HG03159 (cell line): ENCODE data around the gene ACSF2.
"Not testable (repeated sequence)": the region's sequence is repeated elsewhere in the genome, so short reads cannot be mapped to it uniquely, and the experiment has no call there.

Source experiments
- ATAC-seq: cut with Tn5 transposase; IDR thresholded peaks from one replicate; pipeline ENCODE4 v1.9.1; 2021; ENCODE audit warnings: mild to moderate bottlenecking, moderate library complexity; ENCODE audit not compliant: unreplicated experiment

The ACSF2 gene, protein sequence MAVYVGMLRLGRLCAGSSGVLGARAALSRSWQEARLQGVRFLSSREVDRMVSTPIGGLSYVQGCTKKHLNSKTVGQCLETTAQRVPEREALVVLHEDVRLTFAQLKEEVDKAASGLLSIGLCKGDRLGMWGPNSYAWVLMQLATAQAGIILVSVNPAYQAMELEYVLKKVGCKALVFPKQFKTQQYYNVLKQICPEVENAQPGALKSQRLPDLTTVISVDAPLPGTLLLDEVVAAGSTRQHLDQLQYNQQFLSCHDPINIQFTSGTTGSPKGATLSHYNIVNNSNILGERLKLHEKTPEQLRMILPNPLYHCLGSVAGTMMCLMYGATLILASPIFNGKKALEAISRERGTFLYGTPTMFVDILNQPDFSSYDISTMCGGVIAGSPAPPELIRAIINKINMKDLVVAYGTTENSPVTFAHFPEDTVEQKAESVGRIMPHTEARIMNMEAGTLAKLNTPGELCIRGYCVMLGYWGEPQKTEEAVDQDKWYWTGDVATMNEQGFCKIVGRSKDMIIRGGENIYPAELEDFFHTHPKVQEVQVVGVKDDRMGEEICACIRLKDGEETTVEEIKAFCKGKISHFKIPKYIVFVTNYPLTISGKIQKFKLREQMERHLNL

DNA sequence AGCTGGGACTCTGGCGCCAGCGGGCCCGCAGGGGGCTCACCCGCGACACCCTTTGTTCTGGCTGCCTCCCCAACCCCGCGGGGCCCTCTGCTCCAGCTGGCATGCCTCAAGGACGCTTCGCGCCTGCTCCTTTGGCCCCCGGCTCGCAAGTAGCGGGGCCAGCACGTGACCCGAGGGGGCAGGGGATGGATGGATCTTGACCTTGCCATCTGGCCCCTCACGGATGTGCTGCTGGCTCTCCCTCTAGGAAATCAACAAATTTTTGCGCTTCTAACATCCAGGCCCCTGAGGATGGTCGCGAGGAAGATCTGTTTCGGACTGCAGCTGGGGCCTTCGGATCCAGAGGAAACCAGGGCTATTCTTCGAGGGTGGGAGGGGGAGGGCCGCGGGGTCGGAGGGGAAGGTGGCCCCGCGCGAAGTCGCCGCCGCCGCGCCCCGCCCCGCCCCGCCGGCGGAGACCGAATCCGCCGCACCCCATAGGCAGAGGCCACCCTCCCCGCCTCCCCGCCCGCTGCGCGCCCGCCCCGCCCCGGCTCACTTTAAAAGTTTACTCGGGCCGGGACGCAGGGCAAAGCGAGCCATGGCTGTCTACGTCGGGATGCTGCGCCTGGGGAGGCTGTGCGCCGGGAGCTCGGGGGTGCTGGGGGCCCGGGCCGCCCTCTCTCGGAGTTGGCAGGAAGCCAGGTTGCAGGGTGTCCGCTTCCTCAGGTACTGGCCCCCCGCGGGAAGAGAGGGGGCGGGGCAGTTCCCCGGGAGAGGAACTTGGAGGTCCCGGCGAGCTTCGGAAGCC is at the start of gene ACSF2:
ACSF2 (plus strand) TSS at position 537 of the 790 bp plus-strand sequence; CDS start at position 581, 44 bp downstream.
- ATAC-seq: peak; percentile 42

DNA sequence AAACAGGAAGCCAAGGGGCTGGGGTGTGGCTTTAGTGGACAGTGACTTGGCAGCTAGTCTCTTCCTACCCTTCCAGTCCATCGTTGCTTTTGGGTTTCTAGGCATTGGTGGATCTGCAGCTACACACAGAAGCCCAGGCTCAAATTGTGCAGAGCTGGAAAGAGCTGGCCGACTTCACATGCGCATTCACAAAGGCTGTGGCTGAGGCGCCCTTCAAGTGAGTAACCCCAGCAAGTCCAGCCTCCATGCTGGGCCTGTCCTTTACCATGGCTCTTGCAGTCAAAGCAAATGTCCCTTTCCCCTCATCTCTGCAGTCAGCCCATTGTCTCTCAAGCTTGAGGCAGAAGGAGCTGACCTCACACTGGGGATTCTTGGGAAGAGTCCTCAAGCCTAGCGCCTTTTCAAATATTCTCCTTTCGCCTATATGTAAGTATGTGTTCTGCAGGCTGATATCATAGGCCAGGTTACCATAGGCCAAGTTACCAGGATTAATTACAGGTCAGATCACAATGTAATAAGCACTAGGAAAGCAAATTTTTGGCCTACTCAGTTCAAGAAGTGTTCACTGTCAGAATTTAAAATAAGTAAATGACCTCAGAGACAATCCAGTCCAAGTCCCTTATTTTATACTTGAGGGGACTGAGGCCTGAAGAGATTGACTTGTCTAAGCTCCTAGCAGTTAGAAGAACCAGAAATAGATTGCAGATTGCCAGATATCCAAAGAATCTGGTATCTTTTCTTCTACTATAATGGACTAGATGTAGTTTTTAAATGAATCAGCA is 46.5 kb upstream of the ACSF2 start:
- ATAC-seq: no peak

DNA sequence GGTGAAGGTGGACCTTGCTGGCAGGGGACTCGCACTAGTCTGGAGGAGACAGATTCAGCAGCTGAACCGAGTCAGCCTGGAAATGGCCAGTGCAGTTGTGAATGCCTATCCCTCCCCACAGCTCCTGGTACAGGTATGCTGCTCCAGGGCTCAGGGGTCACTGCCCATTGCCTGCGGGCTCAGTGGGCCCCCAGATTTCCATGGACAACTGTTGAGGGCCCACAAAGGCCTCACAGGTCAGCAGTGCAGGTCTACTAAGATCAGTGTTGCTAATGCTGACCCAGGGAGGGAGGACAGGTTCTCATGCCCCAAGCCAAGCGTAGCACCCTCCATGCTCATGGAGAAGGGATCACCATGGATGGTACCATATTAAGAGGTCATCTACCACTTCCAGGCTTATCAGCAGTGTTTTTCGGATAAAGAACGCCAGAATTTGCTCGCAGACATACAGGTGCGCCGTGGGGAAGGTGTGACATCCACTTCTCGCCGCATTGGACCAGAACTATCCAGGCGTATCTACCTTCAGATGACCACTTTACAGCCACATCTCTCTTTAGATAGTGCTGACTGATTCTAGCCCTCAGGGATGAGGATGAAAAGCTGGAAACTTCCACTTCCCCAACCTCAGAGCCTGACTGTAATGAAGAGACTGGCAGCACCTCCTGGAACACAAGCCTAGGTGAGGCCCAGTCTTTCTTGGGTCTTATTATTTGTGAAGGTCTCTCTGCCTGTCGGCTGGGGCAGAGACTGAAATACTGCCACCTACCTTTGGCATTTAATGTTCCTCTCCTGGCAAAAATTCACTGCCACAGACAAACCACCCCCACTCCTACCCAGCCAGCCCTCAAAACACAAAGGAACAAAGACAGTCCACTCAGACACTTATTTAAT is 45.4 kb upstream of the ACSF2 start:
- no peak for ATAC-seq

DNA sequence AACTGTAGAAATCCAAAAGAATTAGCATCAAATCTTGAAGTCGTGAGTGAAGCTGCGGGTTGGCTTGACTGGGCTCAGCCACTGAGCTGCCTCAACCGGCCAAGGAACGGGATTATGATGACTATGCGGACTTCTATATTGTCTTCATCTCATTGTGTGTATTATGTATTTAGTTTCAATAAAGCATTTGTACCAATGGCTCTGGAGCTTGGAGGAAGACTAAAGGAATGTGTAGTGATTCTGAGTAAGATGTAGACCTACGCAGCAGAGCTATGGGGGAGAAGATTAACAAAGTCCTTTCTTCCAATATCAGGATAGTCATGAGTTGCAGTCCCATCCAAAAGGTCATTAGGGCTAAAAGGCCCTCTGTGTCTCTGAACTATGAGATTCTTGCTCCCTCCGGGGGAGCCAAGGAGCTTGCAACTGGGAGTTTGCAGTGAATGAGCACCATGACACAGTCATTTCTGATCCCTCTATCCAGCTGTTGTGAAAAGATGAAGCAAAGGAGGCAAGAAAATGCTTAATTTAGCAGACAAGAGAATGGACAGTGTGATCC is 44.7 kb upstream of the ACSF2 start:
- no peak for ATAC-seq

DNA sequence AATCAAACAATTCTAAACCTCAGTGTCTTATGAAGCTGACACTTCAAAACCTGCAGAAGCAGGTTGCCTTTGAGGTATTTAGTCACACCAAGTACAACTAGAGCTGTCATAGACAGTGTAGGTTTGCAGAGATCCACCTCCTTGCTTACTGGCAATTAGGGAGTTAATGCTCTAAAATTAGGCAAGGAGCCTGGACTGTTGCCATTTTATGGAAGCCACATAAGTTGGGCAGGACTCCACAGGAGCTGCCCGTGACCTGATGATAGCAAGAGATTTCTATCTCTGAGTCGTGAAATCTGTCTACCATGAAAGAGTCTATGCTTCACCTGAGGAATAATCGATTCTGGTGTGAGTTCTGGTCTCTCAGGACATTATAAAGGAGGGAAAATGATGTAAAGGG is 44.1 kb upstream of the ACSF2 start:
- no peak for ATAC-seq

DNA sequence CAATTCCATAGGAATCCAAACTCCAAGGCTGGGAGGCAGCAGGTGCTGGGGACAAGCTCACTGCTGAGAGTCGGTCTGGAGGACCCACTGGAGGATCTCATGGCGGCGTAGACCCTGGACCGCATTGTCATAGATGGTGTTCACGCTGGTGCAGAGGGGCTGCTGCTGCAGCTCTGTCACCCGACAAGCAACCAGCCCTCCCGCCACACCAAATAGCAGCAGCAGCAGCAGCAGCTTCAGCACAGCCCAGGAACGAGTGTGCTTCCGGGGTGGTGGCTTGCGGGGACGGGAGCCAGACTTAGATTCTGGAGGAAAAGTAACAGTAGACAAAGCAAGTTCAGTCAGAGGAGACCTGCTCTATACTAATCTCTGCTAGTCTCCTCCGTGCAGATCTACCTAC is 43.1 kb upstream of the ACSF2 start:
- no peak for ATAC-seq

DNA sequence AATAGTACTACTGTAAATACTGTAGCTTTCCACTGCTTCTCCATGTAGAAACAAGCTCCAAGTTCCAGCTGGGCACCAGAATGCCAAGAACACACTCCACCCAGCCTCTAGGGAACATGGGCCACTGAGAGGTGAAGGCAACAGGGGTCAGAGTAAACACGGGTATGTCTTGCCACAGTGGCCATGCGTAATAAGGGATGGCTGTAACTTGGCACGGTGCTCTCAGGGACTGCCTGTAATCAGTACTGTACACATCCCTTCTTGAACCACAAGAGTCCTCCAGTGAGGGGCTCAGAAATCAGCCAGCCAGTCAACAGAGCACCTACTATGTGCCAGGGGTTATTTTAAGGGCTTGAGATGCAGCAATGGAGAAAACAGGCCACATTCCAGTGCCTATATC is 39.5 kb upstream of the ACSF2 start:
- no peak for ATAC-seq

DNA sequence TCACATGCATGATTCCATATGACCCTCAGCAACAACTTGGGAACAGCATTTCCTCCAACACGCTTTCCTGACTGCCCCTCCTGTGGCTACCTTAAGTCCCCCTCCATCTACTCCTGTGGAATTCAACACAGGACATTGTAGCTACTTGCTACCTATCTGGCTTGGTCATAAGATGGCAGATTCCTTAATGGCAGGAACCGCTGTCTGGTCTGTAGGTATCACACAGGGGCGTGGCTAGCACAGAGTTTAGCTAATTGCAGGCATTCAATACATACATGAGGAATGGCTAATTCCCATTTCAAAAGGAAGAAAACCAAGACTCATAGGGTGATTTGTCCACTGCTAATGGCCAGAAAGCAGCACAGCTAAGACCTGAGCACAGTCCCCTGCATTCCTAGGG is 37.3 kb upstream of the ACSF2 start:
- ATAC-seq: no peak

DNA sequence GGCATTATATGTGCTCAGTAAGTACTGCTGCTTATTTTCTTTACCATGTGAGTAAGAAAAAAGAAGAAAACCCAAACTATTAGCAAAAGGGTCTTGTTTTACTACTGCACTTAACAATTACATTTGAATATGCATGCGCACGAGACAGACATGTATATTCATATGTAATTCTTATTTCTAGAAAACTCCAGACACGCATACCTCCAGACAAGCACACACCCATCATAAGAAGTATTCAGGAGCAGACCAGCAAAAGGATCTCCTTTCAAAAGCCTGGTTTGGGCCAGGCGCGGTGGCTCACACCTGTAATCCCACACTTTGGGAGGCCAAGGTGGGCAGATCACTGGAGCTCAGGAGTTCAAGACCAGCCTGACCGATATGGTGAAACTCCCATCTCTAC is 36.5 kb upstream of the ACSF2 start:
- no peak for ATAC-seq

DNA sequence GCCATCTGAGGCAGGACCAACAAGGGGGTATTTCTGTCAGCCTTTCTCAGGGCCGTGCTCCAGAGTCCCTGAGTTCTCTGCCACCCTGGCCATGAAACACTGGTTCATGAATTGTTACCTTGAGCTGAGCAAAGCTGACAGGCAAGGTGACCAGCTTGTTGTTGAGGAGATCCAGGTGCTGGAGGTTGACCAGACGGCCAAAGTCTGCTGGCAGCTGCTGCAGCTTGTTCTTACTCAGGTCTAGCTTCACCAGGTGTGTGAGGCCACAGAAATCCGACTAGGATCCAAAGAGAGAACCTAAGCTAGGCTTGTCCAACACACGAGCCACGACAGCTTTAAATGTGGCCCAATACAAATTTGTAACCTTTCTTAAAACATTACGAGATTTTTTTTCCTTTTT is 33.4 kb upstream of the ACSF2 start:
- ATAC-seq: no peak

DNA sequence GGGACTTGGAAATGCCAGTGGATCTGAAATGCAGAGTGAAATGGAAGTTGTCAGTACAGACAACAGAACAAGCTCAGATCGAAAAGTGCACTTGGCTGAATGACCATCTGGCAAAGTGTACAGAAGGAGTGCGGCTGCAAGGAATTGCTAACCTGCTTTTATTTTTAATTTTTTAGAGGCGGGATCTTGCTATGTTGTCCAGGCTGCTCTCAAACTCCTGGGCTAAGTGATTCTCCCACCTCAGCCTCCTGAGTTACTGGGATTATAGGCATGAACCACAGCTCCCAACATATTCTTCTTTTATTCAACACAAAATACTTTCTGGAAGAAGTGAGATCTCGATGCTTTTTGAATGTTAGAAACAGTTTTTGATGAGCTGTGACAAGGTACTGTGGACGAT is 32.3 kb upstream of the ACSF2 start:
- no peak for ATAC-seq

DNA sequence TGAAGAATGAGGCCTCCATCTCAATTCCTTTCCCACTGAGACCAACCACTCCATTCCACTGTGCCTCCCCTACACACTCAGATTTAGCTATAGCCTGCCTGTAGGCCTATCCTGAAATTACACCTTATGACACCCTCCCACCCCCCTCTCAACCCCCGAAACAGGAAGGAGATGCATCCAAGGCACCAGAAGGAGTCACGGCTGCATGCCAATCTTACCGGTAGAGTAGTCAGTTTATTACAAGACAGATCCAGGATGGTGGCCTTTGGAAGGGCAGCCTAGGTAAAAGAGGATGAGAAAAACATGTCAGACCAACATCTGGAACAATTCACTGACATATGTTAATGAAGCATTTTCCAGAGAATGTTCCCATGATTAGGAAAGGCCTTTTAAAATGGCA is 31.3 kb upstream of the ACSF2 start:
- ATAC-seq: no peak

DNA sequence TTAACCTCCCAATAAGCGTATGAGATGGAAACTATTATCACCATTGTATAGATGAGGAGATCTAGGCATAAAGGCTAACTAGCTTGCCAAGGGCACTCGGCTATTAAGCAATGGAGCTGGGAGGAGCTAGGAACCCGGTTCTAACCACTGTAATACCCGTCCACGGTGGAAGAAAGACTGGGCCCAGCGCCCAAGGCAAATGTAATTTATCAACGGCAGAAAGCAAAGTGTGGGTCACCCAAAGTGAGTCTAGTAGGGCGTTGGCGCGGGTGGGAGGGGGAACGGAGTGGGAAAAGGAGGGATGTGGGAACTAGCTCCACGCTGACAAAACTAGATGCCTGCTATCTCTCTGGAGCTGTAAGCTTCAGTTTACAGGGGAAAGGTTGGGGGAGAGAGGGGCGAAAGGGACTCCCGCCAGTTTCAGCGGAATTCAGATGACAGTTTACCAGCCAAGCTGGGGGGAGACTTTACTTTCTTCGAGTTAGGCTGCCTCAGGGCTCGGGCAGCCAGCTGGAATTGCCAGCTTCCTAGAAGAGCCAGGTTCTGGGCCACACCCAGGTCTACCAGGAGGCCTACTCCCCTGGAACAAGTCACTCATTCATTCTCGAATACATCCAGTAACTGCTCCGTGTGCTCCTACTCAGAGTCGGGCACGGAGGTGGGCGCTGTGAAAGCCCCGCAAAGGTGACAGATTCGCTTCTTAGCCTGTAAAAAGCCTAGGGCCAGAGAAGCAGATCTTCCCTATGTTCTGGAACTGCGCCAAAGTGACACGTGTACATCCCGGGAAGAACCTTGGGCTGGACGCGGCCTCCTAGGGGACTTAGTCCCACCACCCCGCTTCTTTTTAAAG is 29.5 kb upstream of the ACSF2 start:
- ATAC-seq: no peak

DNA sequence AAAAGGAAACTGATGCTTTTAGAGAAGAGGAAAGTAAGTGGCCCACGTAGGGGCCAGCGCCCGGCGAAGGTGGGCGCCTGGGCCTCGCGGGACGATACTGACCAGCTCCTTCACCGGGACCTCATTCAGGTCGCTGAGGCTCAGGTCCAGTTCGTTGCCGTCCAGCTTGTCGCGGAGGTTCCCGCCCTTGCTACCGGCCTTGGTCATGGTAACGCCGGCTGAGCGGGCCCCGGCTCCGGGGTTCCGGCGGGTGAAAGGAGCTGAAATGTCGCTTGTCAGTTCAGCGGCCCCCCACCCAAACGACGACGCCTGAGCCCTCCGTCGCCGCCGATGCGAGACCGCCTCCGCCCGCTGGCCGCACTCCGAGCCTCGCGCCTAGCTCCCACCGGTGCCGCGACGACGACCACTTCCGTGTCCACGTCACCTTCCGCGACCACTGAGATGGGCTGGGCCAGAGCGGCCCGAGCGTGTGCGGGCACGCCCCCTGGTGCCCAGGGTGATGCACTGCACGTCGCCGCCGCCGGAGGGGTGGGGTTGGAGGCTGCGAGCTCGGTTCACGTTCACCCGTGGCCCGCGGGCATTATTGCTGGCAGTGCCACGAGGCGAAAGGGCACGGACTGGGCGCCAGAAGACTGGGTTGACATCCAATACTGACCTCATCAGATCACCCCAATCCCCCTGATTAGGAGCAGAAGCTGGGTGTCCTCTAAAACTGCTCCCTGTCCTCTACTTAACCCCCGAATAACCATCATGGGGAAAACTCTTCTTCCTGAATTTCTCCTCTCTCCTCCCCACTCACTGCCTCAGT is 28.7 kb upstream of the ACSF2 start, which contains the start of gene LRRC59:
LRRC59 (minus strand) TSS at position 413 of the 808 bp plus-strand sequence; CDS start at position 207, 206 bp downstream.
- ATAC-seq: peak; percentile 90

DNA sequence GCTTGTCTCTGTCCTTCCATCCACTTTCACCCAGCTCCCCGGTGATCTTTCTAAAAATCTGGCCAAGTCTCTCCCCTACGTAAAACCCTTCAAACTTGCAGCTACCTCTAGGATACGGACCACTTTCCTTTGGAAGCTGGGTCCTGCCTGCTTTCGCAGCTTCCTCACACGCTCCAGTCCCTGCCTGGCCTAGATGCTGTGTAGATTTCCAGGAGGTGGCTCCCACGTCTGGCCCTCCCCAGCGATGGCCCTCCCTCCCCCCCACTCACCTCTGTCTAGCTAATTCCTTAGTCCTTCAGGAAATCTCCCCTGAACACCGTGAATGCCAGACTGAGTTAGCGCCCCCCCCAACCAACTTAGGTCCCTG is 28.1 kb upstream of the ACSF2 start:
- no peak for ATAC-seq

DNA sequence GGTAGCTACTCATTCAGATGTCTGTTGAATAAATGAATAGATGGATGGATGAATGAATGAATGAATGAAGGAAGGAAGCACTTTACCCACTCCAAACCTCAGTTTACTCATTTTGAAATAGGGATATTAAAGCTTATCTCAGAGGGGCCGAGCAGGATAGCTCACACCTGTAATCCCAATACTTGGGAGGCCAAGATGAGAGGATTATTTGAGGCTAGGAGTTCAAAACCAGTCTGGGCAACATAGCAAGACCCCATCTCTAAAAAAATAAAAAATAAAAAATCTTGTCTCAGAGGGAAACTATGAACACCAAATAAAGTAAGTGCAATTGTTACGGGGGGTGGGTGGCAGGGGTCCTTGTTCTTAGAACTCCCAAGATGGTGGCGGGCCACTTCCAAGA is 27.3 kb upstream of the ACSF2 start:
- ATAC-seq: not testable (repeated sequence)

DNA sequence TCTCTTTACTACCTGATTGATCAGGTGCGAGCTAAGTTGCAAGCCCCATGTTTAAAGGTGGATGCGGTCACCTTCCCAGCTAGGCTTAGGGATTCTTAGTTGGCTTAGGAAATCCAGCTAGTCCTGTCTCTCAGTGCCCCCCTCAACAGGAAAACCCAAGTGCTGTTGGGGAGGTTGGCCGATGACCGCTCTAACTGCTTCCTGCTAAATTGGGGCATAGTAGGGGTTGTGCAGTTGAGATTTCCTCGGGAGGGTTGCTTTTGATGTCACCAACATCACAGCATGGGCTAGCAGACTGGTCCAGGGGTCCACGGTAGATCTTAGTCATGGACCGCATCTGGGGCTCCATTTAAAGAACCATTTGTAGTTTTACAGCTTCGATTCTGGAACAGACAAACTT is 26.4 kb upstream of the ACSF2 start:
- not testable (repeated sequence) for ATAC-seq

DNA sequence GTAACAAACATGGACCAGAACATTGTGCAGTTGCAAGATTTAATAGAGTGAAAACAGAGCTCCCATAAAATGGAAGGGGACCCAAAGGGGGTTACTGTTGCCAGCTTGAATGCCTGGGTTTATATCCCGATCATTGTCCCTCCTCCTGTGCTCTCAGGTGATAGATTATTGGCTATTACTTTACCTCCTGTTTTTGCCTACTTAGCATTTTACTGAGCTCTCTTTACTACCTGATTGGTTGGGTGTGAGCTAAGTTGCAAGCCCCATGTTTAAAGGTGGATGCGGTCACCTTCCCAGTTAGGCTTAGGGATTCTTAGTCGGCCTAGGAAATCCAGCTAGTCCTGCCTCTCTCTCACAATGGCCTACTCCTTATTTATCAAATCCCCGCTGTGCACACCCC is 20.7 kb upstream of the ACSF2 start:
- not testable (repeated sequence) for ATAC-seq
